AG10803 (cell line): Measurements from ENCODE around the gene HABP2.

Source experiments
- DNase-seq: peaks from one replicate; pipeline ENCODE4 v3.0.0; 2010; ENCODE audit warnings: low read depth
- H3K4me3 ChIP-seq: 2 replicates; pipeline ENCODE4 v1.5.1; 2011; ENCODE audit warnings: mild to moderate bottlenecking, low read length, control low read depth
- CTCF ChIP-seq: conservative IDR thresholded peaks from 2 replicates; pipeline ENCODE4 v1.5.1; 2011; ENCODE audit warnings: mild to moderate bottlenecking, low read length, control low read depth, inconsistent platforms

Gene HABP2

DNA sequence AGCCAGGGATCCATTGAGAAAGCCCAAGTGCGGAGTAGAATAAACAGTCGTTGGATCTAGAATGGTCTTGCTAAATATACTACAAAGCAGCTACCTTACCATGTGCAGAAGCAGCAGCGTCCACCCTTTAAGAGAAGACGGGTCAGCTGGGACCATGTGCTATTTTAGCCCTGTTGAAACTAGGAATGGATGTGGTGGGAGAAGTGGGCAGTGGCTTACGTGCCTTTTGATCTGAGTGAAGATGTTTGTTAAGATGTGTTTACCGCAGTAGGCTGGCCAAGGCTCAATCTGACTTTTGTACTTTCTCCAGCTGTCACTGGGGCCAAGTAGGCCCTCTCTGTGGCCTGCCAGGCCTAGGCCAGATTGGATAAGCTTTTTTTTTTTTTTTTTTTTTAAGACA lies 9.2 kb downstream of the HABP2 start:
- TF ChIP-seq CTCF, result no peak
- DNase-seq, result peak; percentile 30
- H3K4me3 ChIP-seq, result no peak overlapping the region

GRCh38 chr10:113562704-113563103 lies 9.9 kb downstream of the HABP2 start:
- TF ChIP-seq CTCF, result no peak
- no peak overlapping the region for H3K4me3 ChIP-seq
- DNase-seq, result no peak

DNA sequence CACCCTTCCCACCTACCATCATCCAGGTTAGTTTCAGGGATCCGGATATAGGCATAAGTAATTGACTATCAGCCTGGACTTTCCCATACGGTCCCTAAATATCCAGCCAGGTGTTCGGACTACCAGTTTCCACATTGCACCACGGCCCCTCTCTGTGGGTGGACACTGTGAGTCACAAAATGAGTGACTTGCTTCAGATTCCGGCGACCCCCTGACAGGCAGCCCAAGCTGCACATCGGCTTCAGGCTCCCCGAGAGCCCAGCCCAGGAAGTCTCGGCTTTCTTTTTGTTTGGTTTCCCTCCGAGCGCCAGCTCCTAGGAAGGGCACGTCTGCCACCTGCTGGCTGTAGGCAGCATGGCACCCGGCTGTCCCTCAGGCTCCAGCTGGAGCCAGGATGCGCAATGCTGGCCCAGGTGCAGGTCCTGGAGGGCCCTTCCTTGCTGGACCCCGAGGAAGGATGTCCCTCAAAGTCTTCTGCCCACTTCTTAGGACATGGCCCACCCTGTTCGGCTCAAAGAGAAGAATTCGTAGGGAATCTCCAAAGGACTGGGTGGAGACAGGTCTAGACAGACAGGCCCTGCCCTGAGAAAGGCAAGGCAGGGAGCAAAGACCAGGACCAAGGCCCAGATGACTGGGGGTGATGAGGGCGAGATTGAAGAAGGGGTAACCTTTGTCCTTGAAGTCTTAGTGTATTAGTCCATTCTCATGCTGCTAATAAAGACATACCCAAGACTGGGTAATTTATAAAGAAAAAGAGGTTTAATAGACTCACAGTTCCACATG lies 10.6 kb downstream of the HABP2 start:
- H3K4me3 ChIP-seq, result peak overlapping the region; percentile 60
- DNase-seq, result peak; percentile 61
- peak; percentile 92 for TF ChIP-seq CTCF

- no peak for DNase-seq
- H3K4me3 ChIP-seq, result no peak overlapping the region
- no peak for TF ChIP-seq CTCF
These were observed 12.5 kb downstream of the HABP2 start for GRCh38 chr10:113565364-113565763.

GRCh38 chr10:113566888-113567287 lies 14.0 kb downstream of the HABP2 start:
- no peak for DNase-seq
- no peak overlapping the region for H3K4me3 ChIP-seq
- no peak for TF ChIP-seq CTCF

- no peak for DNase-seq
- no peak for TF ChIP-seq CTCF
- no peak overlapping the region for H3K4me3 ChIP-seq
These were observed 16.7 kb downstream of the HABP2 start for GRCh38 chr10:113569576-113569975.

- no peak for TF ChIP-seq CTCF
- H3K4me3 ChIP-seq, result no peak overlapping the region
- no peak for DNase-seq
These were observed 19.9 kb downstream of the HABP2 start for GRCh38 chr10:113572520-113573290.
